Esophagus (tissue), 2 donors: Measurements from ENCODE around the gene KCNJ16. TPM values are rescaled to one million over a fixed set of nuclear protein-coding genes. Genes with fewer than 3 reads are reported as not detected.

Source experiments
- H3K27ac ChIP-seq, 2 donors: one replicate each; pipeline ENCODE4 v1.5.1; 2013; ENCODE audit warnings: low read depth in 2 of 2, mild to moderate bottlenecking in 2 of 2, inconsistent platforms in 1 of 2, low read length in 1 of 2, moderate library complexity in 1 of 2
- H3K27me3 ChIP-seq, 2 donors: one replicate each; pipeline ENCODE4 v1.6.1; 2013; ENCODE audit warnings: low read length in 2 of 2, control low read depth in 1 of 2, mild to moderate bottlenecking in 1 of 2; ENCODE audit not compliant: insufficient read depth in 2 of 2, control insufficient read depth in 1 of 2
- H3K36me3 ChIP-seq, 2 donors: one replicate each; pipeline ENCODE4 v1.6.1; 2013; ENCODE audit warnings: low read length in 1 of 2; ENCODE audit not compliant: control insufficient read depth in 2 of 2, insufficient read depth in 2 of 2
- H3K4me1 ChIP-seq, 2 donors: one replicate each; pipeline ENCODE4 v1.6.1; 2013; ENCODE audit warnings: low read length in 1 of 2; ENCODE audit not compliant: control insufficient read depth in 2 of 2, insufficient read depth in 2 of 2
- H3K4me3 ChIP-seq, 2 donors: one replicate each; pipeline ENCODE4 v1.5.1; 2013; ENCODE audit warnings: low read length in 2 of 2, mild to moderate bottlenecking in 2 of 2, low read depth in 1 of 2, moderate library complexity in 1 of 2
- H3K9me3 ChIP-seq, 2 donors: one replicate each; pipeline ENCODE4 v1.6.1; 2013; ENCODE audit warnings: mild to moderate bottlenecking in 2 of 2, low read depth in 1 of 2, low read length in 1 of 2, moderate library complexity in 1 of 2; ENCODE audit not compliant: control insufficient read depth in 2 of 2, insufficient read depth in 1 of 2
- WGBS, 2 donors: extraction: QIAGEN DNeasy Blood & Tissue Kit; methylation state at CpG; one replicate each; pipeline ENCODE4 v1.1.7; 2013; 5-methylcytosine and 5-hydroxymethylcytosine counted together
- polyA plus RNA-seq, 2 donors: library from polyadenylated mRNA; stranded (reverse); fragments of 200-250 nt; gene quantifications; one replicate each; pipeline ENCODE4 v1.2.3, GENCODE V29; 2013
- donor health status: healthy with polysubstance abuse.
- donor health status: Bipolar disorder and iron deficiency.

KCNJ16 gene
- polyA plus RNA-seq, 2 donors: 0.04 to 0.08 TPM

GRCh38 chr17:70169709-70170597, 94.9 kb downstream of the KCNJ16 start:
- WGBS, 2 donors: 4 to 5% methylated on average over 24 of the region's 24 CpGs
- H3K27ac ChIP-seq: peak overlapping the region; percentile 77 to 83
- H3K9me3 ChIP-seq: no peaks in the 10 kb centered on the region
- peaks cover 0 to 4% of the 10 kb centered on the region in 2 donors for H3K4me1 ChIP-seq
- peak overlapping the region; percentile 60 to 78 for H3K4me3 ChIP-seq
- no peaks in the 10 kb centered on the region for H3K27me3 ChIP-seq
- peaks cover 0 to 1% of the 10 kb centered on the region in 2 donors for H3K36me3 ChIP-seq

DNA sequence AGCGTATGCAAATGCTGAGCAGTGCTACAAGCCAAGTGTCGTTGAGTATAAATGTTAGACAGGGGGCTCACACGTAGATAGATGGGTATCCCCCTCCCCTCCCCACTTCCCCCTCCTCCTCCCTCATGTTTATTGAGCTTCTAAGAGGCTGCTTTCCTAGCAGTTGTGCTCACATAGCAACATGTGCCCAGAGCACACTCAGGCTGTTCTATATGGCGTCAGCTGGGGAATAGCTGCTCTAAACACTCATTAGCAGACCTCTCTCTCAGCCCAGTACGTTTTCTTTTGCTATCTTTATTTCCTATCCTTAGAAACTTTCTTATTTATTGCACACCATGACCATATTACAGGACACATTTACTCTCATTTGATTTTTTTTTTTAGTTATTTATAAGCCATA, 96.1 kb downstream of the KCNJ16 start:
- Histone ChIP-seq H3K27me3 (no peaks in the 10 kb centered on the region), H3K9me3 (no peaks in the 10 kb centered on the region), H3K4me1 (peaks cover 0 to 4% of the 10 kb centered on the region in 2 donors), H3K36me3 (peaks cover 0 to 9% of the 10 kb centered on the region in 2 donors), H3K27ac (peak overlapping the region in 1 of 2 donors; percentile 9), H3K4me3 (peak overlapping the region in 1 of 2 donors; percentile 60)
- 31 to 40% methylated on average over 5 of the region's 5 CpGs for WGBS, 2 donors

GRCh38 chr17:70172449-70172848, 97.4 kb downstream of the KCNJ16 start:
- no peaks in the 10 kb centered on the region for H3K27me3 ChIP-seq
- H3K27ac ChIP-seq: no peak overlapping the region
- 38 to 46% methylated on average over 2 of the region's 2 CpGs for WGBS, 2 donors
- peaks cover 0 to 11% of the 10 kb centered on the region in 2 donors for H3K36me3 ChIP-seq
- H3K9me3 ChIP-seq: no peaks in the 10 kb centered on the region
- H3K4me3 ChIP-seq: no peak overlapping the region
- H3K4me1 ChIP-seq: peaks cover 0 to 6% of the 10 kb centered on the region in 2 donors

- peaks cover 0 to 5% of the 10 kb centered on the region in 2 donors for H3K4me1 ChIP-seq
- H3K27me3 ChIP-seq: no peaks in the 10 kb centered on the region
- H3K27ac ChIP-seq: no peak overlapping the region
- 51 to 56% methylated on average over 2 of the region's 2 CpGs for WGBS, 2 donors
- peaks cover 0 to 11% of the 10 kb centered on the region in 2 donors for H3K36me3 ChIP-seq
- H3K4me3 ChIP-seq: no peak overlapping the region
- H3K9me3 ChIP-seq: no peaks in the 10 kb centered on the region
These were observed 97.9 kb downstream of the KCNJ16 start for GRCh38 chr17:70172923-70173322.

GRCh38 chr17:70173681-70174080, 98.7 kb downstream of the KCNJ16 start:
- Histone ChIP-seq H3K27ac (no peak overlapping the region), H3K36me3 (peaks cover 0 to 11% of the 10 kb centered on the region in 2 donors), H3K4me1 (peaks cover 0 to 5% of the 10 kb centered on the region in 2 donors), H3K4me3 (no peak overlapping the region), H3K9me3 (no peaks in the 10 kb centered on the region), H3K27me3 (no peaks in the 10 kb centered on the region)
- WGBS, 2 donors: 41 to 48% methylated on average over 4 of the region's 4 CpGs

DNA sequence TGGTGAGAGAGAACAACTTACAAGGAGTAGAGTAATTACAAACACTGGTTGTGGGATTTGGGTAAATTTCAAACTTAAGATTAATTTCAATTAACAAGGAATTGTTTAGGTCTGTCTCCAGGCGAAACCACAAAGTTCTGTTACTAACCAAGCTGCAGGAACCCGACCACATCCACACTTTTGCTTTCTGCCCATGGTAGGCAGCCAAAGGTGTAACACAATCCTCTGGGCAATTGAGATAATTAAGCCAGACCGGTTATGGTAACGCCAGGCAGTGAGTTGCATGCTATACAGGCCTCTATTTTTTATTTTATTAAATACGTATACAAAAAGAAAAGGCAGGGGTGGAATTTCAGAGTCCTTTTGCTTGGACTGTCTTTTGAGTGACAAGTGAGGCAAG, 106.4 kb downstream of the KCNJ16 start:
- no peaks in the 10 kb centered on the region for H3K9me3 ChIP-seq
- no peak overlapping the region for H3K4me3 ChIP-seq
- 50 to 73% methylated on average over 5 of the region's 5 CpGs for WGBS, 2 donors
- H3K27me3 ChIP-seq: no peaks in the 10 kb centered on the region
- H3K27ac ChIP-seq: no peak overlapping the region
- peaks cover 0 to 3% of the 10 kb centered on the region in 2 donors for H3K4me1 ChIP-seq
- H3K36me3 ChIP-seq: no peaks in the 10 kb centered on the region

- Histone ChIP-seq H3K36me3 (no peaks in the 10 kb centered on the region), H3K27ac (no peak overlapping the region), H3K4me1 (peaks cover 0 to 3% of the 10 kb centered on the region in 2 donors), H3K4me3 (no peak overlapping the region), H3K9me3 (no peaks in the 10 kb centered on the region), H3K27me3 (no peaks in the 10 kb centered on the region)
- 70 to 86% methylated on average over 3 of the region's 3 CpGs for WGBS, 2 donors
These were observed 106.8 kb downstream of the KCNJ16 start for GRCh38 chr17:70181866-70182265.

GRCh38 chr17:70183508-70183907, 108.5 kb downstream of the KCNJ16 start:
- H3K27me3 ChIP-seq: no peaks in the 10 kb centered on the region
- 71 to 80% methylated on average over 4 of the region's 4 CpGs for WGBS, 2 donors
- H3K9me3 ChIP-seq: no peaks in the 10 kb centered on the region
- no peaks in the 10 kb centered on the region for H3K36me3 ChIP-seq
- H3K4me1 ChIP-seq: no peaks in the 10 kb centered on the region
- H3K27ac ChIP-seq: no peak overlapping the region
- H3K4me3 ChIP-seq: no peak overlapping the region

DNA sequence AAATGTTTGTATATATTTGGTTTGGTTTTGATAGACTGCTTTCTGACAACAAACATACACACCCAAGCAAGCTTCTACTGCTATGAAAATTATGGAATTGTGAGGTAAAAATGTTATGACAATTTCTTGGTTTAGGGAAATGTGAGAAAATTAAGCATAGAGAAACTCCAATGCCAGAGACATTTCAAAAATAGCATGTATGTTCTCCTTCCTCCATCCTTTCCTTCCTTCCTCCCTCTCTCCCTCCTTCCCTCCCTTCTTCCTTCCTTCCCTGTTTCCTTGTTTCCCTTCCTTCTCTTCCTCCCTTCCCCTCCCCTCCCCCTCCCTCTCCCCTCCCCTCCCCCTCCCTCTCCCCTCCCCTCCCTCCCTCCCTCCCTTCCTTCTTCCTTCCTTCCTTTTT, 109.2 kb downstream of the KCNJ16 start:
- Histone ChIP-seq H3K36me3 (no peaks in the 10 kb centered on the region), H3K4me3 (no peak overlapping the region), H3K27ac (no peak overlapping the region), H3K27me3 (no peaks in the 10 kb centered on the region), H3K4me1 (no peaks in the 10 kb centered on the region), H3K9me3 (no peaks in the 10 kb centered on the region)

GRCh38 chr17:70184770-70185169, 109.7 kb downstream of the KCNJ16 start:
- 40 to 58% methylated on average over 4 of the region's 4 CpGs for WGBS, 2 donors

More at GRCh38 chr17:70184770-70185169, 109.7 kb downstream of the KCNJ16 start:
- Histone ChIP-seq H3K4me1 (no peaks in the 10 kb centered on the region), H3K36me3 (no peaks in the 10 kb centered on the region), H3K27ac (no peak overlapping the region), H3K9me3 (no peaks in the 10 kb centered on the region), H3K4me3 (no peak overlapping the region), H3K27me3 (no peaks in the 10 kb centered on the region)
